ENCODE measurements around the gene SOX30.

Gene SOX30

GRCh38 chr5:157659868-157660660 is 7.8 kb upstream of the SOX30 start:
- no peak for DNase-seq

GRCh38 chr5:157658893-157659292 is 6.7 kb upstream of the SOX30 start:
- DNase-seq, result no peak

GRCh38 chr5:157657516-157657915 is 5.3 kb upstream of the SOX30 start:
- DNase-seq, result no peak

GRCh38 chr5:157651623-157652376 is 438 bp downstream of the SOX30 start:
- DNase-seq, result peak; percentile 79

GRCh38 chr5:157650991-157651611 is 1.1 kb downstream of the SOX30 start:
- no peak for DNase-seq

- DNase-seq, result no peak
These were observed 3.1 kb downstream of the SOX30 start for GRCh38 chr5:157649101-157649500.

- DNase-seq, result no peak
These were observed 3.8 kb downstream of the SOX30 start for GRCh38 chr5:157648275-157648990.

- DNase-seq, result no peak
These were observed 11.7 kb downstream of the SOX30 start for GRCh38 chr5:157640406-157641066.

GRCh38 chr5:157630341-157630740 is 21.9 kb downstream of the SOX30 start:
- DNase-seq, result no peak

GRCh38 chr5:157626831-157627230 is 25.4 kb downstream of the SOX30 start:
- DNase-seq, result no peak

- no peak for DNase-seq
These were observed 28.1 kb downstream of the SOX30 start for GRCh38 chr5:157624144-157624543.

GRCh38 chr5:157620776-157621175 is 31.5 kb downstream of the SOX30 start:
- DNase-seq, result no peak

GRCh38 chr5:157618191-157618765 is 34.0 kb downstream of the SOX30 start:
- no peak for DNase-seq

- no peak for DNase-seq
These were observed 35.5 kb downstream of the SOX30 start for GRCh38 chr5:157616785-157617184.

- no peak for DNase-seq
These were observed 38.6 kb downstream of the SOX30 start for GRCh38 chr5:157613385-157614245.

- no peak for DNase-seq
These were observed 39.7 kb downstream of the SOX30 start for GRCh38 chr5:157612581-157612980.

- DNase-seq, result no peak
These were observed 40.4 kb downstream of the SOX30 start for GRCh38 chr5:157611571-157612476.

- DNase-seq, result no peak
These were observed 41.2 kb downstream of the SOX30 start for GRCh38 chr5:157610990-157611389.

- DNase-seq, result no peak
These were observed 43.2 kb downstream of the SOX30 start for GRCh38 chr5:157608972-157609565.

All from activated CD8-positive, alpha-beta memory T cell treated with anti-CD3 and anti-CD28 coated beads, Interleukin-2, amount 50 U/mL, for 4 hours (primary cell).